GM19463 (cell line): ENCODE data around the gene MGMT.

Experiments used
- ATAC-seq: cut with Tn5 transposase; IDR thresholded peaks from one replicate; pipeline ENCODE4 v1.9.1; 2021; ENCODE audit warnings: mild to moderate bottlenecking, moderate library complexity; ENCODE audit not compliant: unreplicated experiment

Gene MGMT

GRCh38 chr10:129755158-129755591 lies 288.1 kb downstream of the MGMT start:
- ATAC-seq = no peak

DNA sequence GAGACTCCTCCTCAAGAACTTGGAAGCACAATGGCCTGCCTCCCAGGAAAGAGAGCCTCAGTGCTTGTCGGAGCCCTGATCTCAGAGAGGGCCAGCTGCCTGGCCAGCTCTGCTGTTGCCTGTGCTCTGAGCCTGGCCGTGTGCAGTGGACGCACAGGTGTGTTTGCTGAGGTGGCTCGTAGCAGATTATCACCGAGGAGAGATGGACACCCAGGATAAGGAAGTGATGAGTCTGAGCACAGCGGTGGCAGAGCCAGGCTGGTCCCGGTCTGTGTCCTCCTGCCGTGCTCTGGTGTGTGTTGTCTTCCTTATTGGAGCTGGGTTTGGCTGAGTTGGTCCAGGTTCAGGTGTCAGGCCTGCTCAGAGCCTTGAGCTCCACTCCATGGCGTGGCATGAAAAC lies 288.6 kb downstream of the MGMT start:
- no peak for ATAC-seq

- no peak for ATAC-seq
Observed at GRCh38 chr10:129756912-129757901, 290.2 kb downstream of the MGMT start.

DNA sequence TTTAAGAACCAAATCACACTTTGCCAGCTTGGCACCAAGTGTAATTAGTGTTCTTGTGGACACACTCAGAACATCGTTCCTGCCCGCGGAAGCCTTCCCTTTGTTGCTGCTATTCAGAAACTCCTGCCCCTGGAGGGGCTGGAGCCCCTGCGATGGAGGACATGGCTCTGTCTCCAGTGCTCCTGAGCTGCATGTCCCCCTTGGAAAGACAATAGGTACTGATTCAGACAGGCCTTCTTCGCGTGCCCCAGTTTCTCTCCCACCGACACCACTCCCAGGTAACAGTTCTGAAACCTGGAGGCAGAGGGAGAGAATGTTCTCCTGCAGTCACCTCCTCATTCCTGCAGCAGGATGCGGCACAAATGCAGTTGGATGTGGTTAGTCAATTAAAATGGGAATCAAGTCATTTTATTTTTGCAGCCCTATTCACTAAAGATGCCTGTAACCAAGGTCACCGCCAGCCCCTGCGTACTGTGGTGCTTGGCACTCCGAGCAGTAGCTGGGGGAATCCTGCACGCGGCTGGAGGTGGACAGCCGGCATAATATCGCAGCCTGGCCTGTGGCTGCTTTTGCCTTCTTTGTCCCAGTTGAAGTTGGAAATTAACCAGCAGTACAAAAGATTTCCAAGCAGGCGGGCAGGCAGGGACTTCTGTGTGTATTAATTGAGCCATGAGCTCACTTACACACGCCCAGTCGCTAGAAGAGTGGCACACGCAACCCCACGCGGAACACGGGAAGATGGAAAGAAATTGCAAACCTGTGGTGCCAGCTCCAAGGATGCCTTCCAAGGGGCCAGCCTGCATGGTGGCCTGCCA lies 291.4 kb downstream of the MGMT start:
- ATAC-seq = no peak

GRCh38 chr10:129759214-129760002 lies 292.4 kb downstream of the MGMT start:
- ATAC-seq = no peak

- ATAC-seq = no peak
Observed at GRCh38 chr10:129760003-129760315, 292.9 kb downstream of the MGMT start.

DNA sequence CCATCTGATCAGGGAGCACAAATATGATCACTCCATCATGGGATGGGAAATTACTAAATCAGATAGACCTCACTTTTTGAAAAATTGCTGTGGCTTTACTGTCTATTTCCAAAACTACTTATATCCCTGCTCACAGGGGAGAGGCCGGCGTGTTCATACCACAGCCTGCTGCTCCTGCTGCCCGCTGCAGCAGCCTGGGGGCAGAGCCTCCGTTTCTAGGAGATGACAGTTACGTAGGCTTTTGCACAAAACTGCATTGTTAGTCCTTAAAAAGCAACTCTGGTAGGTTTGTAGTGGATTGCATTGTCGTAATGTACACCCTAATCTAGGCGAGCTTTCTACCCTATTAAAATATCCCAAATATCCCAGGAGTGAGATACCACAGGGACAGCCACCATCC lies 293.4 kb downstream of the MGMT start:
- no peak for ATAC-seq

DNA sequence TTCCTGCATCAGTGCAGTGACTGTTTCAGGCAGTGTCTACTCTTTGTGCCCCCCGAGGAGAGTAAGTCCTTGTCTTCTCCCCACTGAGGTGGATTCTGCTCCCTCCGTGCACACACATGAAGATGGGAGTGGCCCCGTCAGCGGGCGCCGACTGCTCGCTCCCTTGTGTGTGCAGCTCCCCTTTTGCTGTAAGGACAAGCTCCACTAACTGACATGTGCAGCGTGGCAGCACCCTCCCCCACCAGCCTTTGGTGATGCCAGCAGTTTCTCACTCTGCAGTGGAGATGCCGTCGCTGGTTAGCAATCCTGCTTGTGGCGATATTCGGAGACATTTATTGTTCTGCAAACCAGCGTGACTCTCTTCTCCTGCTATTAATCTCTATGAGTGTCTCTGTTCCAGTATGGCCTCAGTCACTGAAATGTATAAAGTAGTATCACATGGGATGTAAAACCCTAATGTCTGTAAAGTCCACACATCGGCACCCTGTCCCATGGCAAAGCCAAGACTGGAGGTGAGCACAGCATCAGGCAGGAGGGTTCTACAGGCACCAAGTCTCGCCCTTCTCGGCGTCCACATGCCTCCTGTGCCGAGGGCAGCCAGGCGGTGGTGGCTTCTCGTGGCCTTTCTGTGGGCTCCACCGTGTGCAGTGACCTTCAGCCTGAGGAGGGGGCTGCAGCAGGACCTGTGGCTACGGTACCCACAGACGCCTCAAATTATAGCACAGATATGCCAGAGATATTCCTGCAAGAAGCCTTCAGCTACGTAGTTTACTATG lies 294.3 kb downstream of the MGMT start:
- no peak for ATAC-seq

- ATAC-seq = no peak
Observed at GRCh38 chr10:129761981-129762956, 295.2 kb downstream of the MGMT start.

- no peak for ATAC-seq
Observed at GRCh38 chr10:129764011-129764900, 297.2 kb downstream of the MGMT start.

GRCh38 chr10:129764901-129765663 lies 298.0 kb downstream of the MGMT start:
- ATAC-seq = no peak

- no peak for ATAC-seq
Observed at GRCh38 chr10:129765664-129766550, 298.9 kb downstream of the MGMT start.

DNA sequence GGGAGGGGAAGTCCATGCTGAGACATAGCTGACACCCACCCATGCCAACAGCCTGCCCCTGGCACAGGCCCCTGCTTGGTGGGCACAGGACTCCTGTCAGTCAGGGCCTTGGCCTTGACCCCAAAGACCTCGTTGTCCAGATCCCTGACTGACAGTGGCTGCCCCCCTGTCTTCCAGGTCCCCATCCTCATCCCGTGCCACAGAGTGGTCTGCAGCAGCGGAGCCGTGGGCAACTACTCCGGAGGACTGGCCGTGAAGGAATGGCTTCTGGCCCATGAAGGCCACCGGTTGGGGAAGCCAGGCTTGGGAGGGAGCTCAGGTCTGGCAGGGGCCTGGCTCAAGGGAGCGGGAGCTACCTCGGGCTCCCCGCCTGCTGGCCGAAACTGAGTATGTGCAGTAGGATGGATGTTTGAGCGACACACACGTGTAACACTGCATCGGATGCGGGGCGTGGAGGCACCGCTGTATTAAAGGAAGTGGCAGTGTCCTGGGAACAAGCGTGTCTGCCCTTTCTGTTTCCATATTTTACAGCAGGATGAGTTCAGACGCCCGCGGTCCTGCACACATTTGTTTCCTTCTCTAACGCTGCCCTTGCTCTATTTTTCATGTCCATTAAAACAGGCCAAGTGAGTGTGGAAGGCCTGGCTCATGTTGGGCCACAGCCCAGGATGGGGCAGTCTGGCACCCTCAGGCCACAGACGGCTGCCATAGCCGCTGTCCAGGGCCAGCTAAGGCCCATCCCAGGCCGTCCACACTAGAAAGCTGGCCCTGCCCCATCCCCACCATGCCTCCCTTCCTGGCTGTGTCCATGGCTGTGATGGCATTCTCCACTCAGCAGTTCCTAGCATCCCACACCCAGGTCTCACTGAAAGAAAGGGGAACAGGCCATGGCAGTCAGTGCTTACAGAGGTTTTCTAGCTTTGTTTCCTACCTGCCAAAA lies 299.8 kb downstream of the MGMT start:
- ATAC-seq = no peak

DNA sequence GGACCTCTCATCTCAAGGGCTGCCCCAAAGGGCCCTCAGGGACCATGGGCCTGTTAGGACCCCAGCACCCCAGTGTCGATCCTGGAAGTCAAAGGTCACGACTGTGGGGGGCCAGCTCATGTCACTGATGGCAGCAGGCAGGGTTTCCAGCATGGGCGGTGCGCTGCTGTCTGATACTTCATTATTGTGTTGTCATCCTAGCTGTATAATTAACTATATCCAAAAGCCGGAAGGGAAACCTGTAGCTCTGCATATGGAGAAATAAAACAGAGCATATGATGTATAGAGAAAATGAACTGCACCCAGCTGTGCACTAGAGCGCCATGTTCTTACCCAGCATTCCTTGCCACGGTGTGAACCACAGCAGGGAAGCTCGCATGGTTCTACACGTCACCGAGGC lies 300.7 kb downstream of the MGMT start:
- ATAC-seq = no peak
